OCI-LY7 (cell line): ENCODE data around the gene VENTX. TPM values are rescaled to one million over a fixed set of nuclear protein-coding genes. Genes with fewer than 3 reads are reported as not detected.

Experiments
- BruUV-seq: library from RNA; stranded (reverse); fragments of 400-500 nt; replicated peaks from 2 replicates; lab custom pipeline; 2021; lab: Mats Ljungman, UMichigan
- CTCF ChIA-PET: fragments of 300-600 bp; sonication (Branson Sonifier 250); formaldehyde crosslinking; loops from one replicate; lab custom pipeline; 2022; ENCODE audit warnings: antibody characterized with exemption; ENCODE audit not compliant: unreplicated experiment; lab: Charles Lee
- POLR2A ChIA-PET: fragments of 300-600 bp; sonication (Branson Sonifier 250); formaldehyde crosslinking; loops from one replicate; lab custom pipeline; 2022; ENCODE audit warnings: antibody characterized with exemption; lab: Charles Lee
- DNase-seq: peaks from one replicate; pipeline ENCODE4 v3.0.0-alpha.2; 2015; ENCODE audit warnings: low spot score
- H2AFZ ChIP-seq: fragments of 200-600 bp; sonication (generic), shearing (Covaris generic); 2 replicates; pipeline ENCODE4 v1.6.1; 2014; ENCODE audit warnings: mild to moderate bottlenecking, antibody characterized with exemption, low read length, moderate library complexity
- H3K27ac ChIP-seq: fragments of 200-600 bp; sonication (generic); 2 replicates; pipeline ENCODE4 v1.5.1; 2014; ENCODE audit warnings: mixed run types, low read depth, mild to moderate bottlenecking, moderate library complexity, low read length, inconsistent platforms; ENCODE audit not compliant: poor library complexity, severe bottlenecking
- H3K36me3 ChIP-seq: fragments of 200-600 bp; sonication (generic); 2 replicates; pipeline ENCODE4 v1.6.1; 2014; ENCODE audit warnings: mild to moderate bottlenecking, antibody characterized with exemption, low read length, moderate library complexity, mixed read lengths; ENCODE audit not compliant: insufficient read depth
- H3K4me1 ChIP-seq: fragments of 200-600 bp; sonication (generic); 2 replicates; pipeline ENCODE4 v1.5.1; 2014; ENCODE audit warnings: mild to moderate bottlenecking, low read length; ENCODE audit not compliant: insufficient read depth, poor library complexity, severe bottlenecking
- H3K4me2 ChIP-seq: fragments of 200-600 bp; sonication (generic); 2 replicates; pipeline ENCODE4 v1.6.1; 2014; ENCODE audit warnings: mild to moderate bottlenecking, low read length
- H3K4me3 ChIP-seq: fragments of 200-600 bp; sonication (generic); 2 replicates; pipeline ENCODE4 v1.5.1; 2014; ENCODE audit warnings: mild to moderate bottlenecking, low read depth, low read length; ENCODE audit not compliant: poor library complexity, severe bottlenecking
- H3K79me2 ChIP-seq: fragments of 200-600 bp; sonication (generic); 2 replicates; pipeline ENCODE4 v1.6.1; 2016; ENCODE audit warnings: low read depth, mild to moderate bottlenecking, low read length, moderate library complexity, mixed read lengths; ENCODE audit not compliant: insufficient read depth
- H3K9me2 ChIP-seq: fragments of 200-600 bp; sonication (generic); 2 replicates; pipeline ENCODE4 v1.6.1; 2016; ENCODE audit warnings: mild to moderate bottlenecking, low read length, mixed read lengths; ENCODE audit not compliant: insufficient read depth
- H3K9me3 ChIP-seq: fragments of 200-600 bp; sonication (generic); 2 replicates; pipeline ENCODE4 v1.6.1; 2014; ENCODE audit warnings: mild to moderate bottlenecking, mixed run types, low read length, mixed read lengths
- H4K20me1 ChIP-seq: fragments of 200-600 bp; sonication (generic); 2 replicates; pipeline ENCODE4 v1.6.1; 2014; ENCODE audit warnings: mild to moderate bottlenecking, antibody characterized with exemption, low read length, moderate library complexity, mixed read lengths; ENCODE audit not compliant: insufficient read depth
- CTCF ChIP-seq: fragments of 200-600 bp; sonication (generic); conservative IDR thresholded peaks from 2 replicates; pipeline ENCODE4 v1.5.1; 2014; ENCODE audit warnings: mild to moderate bottlenecking, antibody characterized with exemption, low read length, moderate library complexity, mixed read lengths
- EZH2phosphoT487 ChIP-seq: fragments of 200-600 bp; sonication (generic); IDR thresholded peaks from 2 replicates; pipeline ENCODE4 v1.6.1; 2018; ENCODE audit warnings: low read depth, borderline replicate concordance, mild to moderate bottlenecking, mixed run types, antibody characterized with exemption, low read length, moderate library complexity, mixed read lengths
- intact Hi-C: fragments of 100-400 bp; cut with micrococcal nuclease; formaldehyde crosslinking; loops from one replicate; pipeline ENCODE4 v1.10.0; 2022; ENCODE audit not compliant: unreplicated experiment
- total RNA-seq, 2 experiments: library from RNA; depleted of rRNA in 1 of 2; stranded (reverse); fragments of >200 nt in 1 of 2; shearing (Covaris generic) in 1 of 2; gene quantifications; 2 replicates each; pipeline ENCODE4 v1.2.3, GENCODE V29; 2014 to 2022

VENTX gene
- total RNA-seq, 2 experiments from 2014 or later, result not detected

GRCh38 chr10:133280391-133281059, 42.9 kb downstream of the VENTX start:
- Histone ChIP-seq H3K36me3 (peaks cover 28% of the 10 kb centered on the region), H3K27ac (no peak overlapping the region), H3K79me2 (no peaks in the 10 kb centered on the region), H3K9me2 (no peaks in the 10 kb centered on the region), H3K4me3 (no peak overlapping the region), H3K9me3 (no peaks in the 10 kb centered on the region), H3K4me2 (no peak overlapping the region), H4K20me1 (no peaks in the 10 kb centered on the region), H2AFZ (no peak overlapping the region), H3K4me1 (peaks cover 35% of the 10 kb centered on the region)
- intact Hi-C loops, result no loop called here
- no peak for DNase-seq
- ChIA-PET CTCF (interaction anchor here (0.6 kb wide), 1 partner anchor 26 kb away, joined by 3 read pairs; no protein-coding TSS in a partner anchor), POLR2A (no interaction called here)
- no TSS peak for BruUV-seq
- TF ChIP-seq EZH2phosphoT487 (no peak), CTCF (no peak)

GRCh38 chr10:133281084-133281483, 43.4 kb downstream of the VENTX start:
- no peaks in the 10 kb centered on the region for H4K20me1 ChIP-seq
- no peak overlapping the region for H2AFZ ChIP-seq
- no peak overlapping the region for H3K4me2 ChIP-seq
- H3K4me3 ChIP-seq, result no peak overlapping the region
- no peak for TF ChIP-seq EZH2phosphoT487
- no peak for TF ChIP-seq CTCF
- POLR2A ChIA-PET, result no interaction called here
- DNase-seq, result no peak
- peaks cover 30% of the 10 kb centered on the region for H3K4me1 ChIP-seq
- CTCF ChIA-PET, result no interaction called here
- no peaks in the 10 kb centered on the region for H3K9me3 ChIP-seq
- intact Hi-C loops, result no loop called here
- H3K27ac ChIP-seq, result no peak overlapping the region
- no peaks in the 10 kb centered on the region for H3K79me2 ChIP-seq
- peaks cover 33% of the 10 kb centered on the region for H3K36me3 ChIP-seq
- BruUV-seq, result no TSS peak
- no peaks in the 10 kb centered on the region for H3K9me2 ChIP-seq

- ChIA-PET CTCF (no interaction called here), POLR2A (no interaction called here)
- H3K9me2 ChIP-seq, result no peaks in the 10 kb centered on the region
- intact Hi-C loops, result no loop called here
- H2AFZ ChIP-seq, result no peak overlapping the region
- BruUV-seq, result no TSS peak
- no peak for DNase-seq
- no peaks in the 10 kb centered on the region for H3K9me3 ChIP-seq
- peaks cover 22% of the 10 kb centered on the region for H3K4me1 ChIP-seq
- H3K4me2 ChIP-seq, result no peak overlapping the region
- no peak overlapping the region for H3K27ac ChIP-seq
- no peaks in the 10 kb centered on the region for H4K20me1 ChIP-seq
- TF ChIP-seq EZH2phosphoT487, result no peak
- TF ChIP-seq CTCF, result no peak
- no peak overlapping the region for H3K4me3 ChIP-seq
- H3K36me3 ChIP-seq, result peaks cover 40% of the 10 kb centered on the region
- H3K79me2 ChIP-seq, result no peaks in the 10 kb centered on the region
Measured at GRCh38 chr10:133281628-133282372, 44.1 kb downstream of the VENTX start.
